ENCODE measurements around the gene LRBA. TPM values are rescaled to one million over a fixed set of nuclear protein-coding genes. Genes with fewer than 3 reads are reported as not detected.

Gene LRBA
- total and polyA plus RNA-seq, 4 donors: 11.8 to 149 (median 34.2) TPM

DNA sequence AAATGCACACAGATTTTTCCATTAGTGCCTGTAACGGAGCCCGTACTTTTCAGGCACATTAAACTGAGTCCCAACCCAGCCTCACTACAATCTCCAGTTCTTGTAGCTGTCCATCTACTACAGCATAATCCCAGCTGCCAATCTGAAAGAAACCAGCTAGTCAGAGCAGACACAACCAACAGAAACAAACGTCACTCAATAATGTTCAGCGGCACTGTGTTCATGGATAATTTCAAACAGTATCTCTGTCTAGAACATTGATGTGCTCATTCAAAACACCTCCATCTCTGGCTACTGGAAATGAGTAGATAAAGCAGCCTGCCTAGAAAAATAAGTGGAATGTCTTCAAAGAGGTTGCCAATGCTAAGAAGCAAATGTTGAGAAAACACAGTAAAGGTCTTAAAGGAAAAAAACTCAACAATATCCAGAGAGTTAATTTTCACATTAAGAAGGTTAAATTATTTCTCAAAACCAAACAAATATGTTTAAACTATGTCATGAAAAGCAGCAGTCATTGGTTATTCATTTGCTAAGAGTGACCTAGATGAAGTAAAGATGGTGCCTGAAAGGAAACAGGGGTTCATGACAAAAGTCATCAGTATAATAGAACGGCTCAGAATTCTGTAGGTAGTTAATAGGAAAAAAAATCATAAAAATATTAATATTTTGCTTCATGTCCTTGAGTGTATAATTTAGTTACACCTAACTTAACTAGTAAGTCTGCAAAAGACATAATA lies 678.2 kb downstream of the LRBA start:
- H3K36me3 ChIP-seq (ENCODE audit: control insufficient read depth in 4 of 4, insufficient read depth in 4 of 4, low read length in 4 of 4): no peaks in the 10 kb centered on the region
- peaks cover 0 to 10% (median 0%) of the 10 kb centered on the region in 5 donors for H3K4me1 ChIP-seq (ENCODE audit: control insufficient read depth in 5 of 5, insufficient read depth in 5 of 5, low read length in 5 of 5)
- no peaks in the 10 kb centered on the region for H3K27me3 ChIP-seq (ENCODE audit: control insufficient read depth in 3 of 3, insufficient read depth in 3 of 3, low read length in 2 of 3)
- TF ChIP-seq, protein P1, sequence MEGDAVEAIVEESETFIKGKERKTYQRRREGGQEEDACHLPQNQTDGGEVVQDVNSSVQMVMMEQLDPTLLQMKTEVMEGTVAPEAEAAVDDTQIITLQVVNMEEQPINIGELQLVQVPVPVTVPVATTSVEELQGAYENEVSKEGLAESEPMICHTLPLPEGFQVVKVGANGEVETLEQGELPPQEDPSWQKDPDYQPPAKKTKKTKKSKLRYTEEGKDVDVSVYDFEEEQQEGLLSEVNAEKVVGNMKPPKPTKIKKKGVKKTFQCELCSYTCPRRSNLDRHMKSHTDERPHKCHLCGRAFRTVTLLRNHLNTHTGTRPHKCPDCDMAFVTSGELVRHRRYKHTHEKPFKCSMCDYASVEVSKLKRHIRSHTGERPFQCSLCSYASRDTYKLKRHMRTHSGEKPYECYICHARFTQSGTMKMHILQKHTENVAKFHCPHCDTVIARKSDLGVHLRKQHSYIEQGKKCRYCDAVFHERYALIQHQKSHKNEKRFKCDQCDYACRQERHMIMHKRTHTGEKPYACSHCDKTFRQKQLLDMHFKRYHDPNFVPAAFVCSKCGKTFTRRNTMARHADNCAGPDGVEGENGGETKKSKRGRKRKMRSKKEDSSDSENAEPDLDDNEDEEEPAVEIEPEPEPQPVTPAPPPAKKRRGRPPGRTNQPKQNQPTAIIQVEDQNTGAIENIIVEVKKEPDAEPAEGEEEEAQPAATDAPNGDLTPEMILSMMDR (IDR thresholded peaks at IDR 0.05; ENCODE audit: control extremely low read depth, extremely low read depth): no peak
- H3K9ac ChIP-seq (ENCODE audit: insufficient read depth in 1 of 2, low read length in 2 of 2): no peak overlapping the region
- H3K4me3 ChIP-seq: no peak overlapping the region
- WGBS, 2 donors: 87 to 88% methylated on average over 5 of the region's 5 CpGs
- DNase-seq (no peak), ATAC-seq (ENCODE audit: insufficient read depth, low FRiP score) (no peak)
- H3K27ac ChIP-seq (ENCODE audit: low read depth in 1 of 2, low read length in 1 of 2): no peak overlapping the region
- no peaks in the 10 kb centered on the region for H3K9me3 ChIP-seq (ENCODE audit: control insufficient read depth in 4 of 4, insufficient read depth in 3 of 4, low read length in 3 of 4)

DNA sequence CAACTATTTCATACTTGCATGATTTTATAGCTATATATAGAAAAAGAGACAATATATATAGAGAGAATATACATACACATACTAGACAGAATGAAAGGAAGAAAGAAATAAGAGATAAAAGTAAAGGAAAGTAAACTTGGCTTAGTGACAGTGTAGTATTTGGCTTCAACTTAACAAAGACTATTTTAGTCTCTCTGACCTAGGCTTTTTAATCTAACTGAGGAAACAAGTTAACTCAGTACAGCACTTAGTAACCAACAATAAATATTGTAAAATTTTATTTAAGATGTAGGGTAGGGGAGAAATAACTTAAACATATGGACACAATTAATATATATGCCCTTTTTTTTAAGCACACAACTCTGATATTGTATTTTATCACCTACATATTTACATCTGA lies 682.1 kb downstream of the LRBA start:
- DNase-seq: no peak
- TF ChIP-seq, protein P1 (IDR thresholded peaks at IDR 0.05; ENCODE audit: control extremely low read depth, extremely low read depth): no peak
- no peak overlapping the region for H3K9ac ChIP-seq (ENCODE audit: insufficient read depth in 1 of 2, low read length in 2 of 2)
- no peaks in the 10 kb centered on the region for H3K9me3 ChIP-seq (ENCODE audit: control insufficient read depth in 4 of 4, insufficient read depth in 3 of 4, low read length in 3 of 4)
- H3K36me3 ChIP-seq (ENCODE audit: control insufficient read depth in 4 of 4, insufficient read depth in 4 of 4, low read length in 4 of 4): no peaks in the 10 kb centered on the region
- H3K27me3 ChIP-seq (ENCODE audit: control insufficient read depth in 3 of 3, insufficient read depth in 3 of 3, low read length in 2 of 3): no peaks in the 10 kb centered on the region
- no peak overlapping the region for H3K27ac ChIP-seq (ENCODE audit: low read depth in 1 of 2, low read length in 1 of 2)
- H3K4me1 ChIP-seq (ENCODE audit: control insufficient read depth in 5 of 5, insufficient read depth in 5 of 5, low read length in 5 of 5): peaks cover 0 to 5% (median 0%) of the 10 kb centered on the region in 5 donors
- no peak for ATAC-seq (ENCODE audit: insufficient read depth, low FRiP score)
- H3K4me3 ChIP-seq: no peak overlapping the region

DNA sequence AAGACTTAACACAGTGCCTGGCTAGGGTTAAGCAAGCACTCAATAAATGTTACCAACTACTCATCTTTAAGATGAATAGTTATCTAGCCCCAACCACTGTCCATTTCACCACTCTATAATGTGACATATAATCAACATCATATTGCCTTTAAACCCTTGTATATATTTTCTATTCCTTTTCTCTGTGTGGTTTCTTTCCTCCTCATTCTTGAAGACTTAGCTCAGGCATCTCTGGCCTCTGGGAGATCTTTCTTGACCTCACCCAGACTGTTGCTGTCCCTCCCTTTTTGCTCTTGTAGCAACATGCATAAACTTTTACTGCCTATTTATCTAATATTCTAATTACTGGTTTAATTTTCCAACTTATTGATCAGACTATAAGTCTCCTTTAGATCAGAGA lies 683.0 kb downstream of the LRBA start:
- Histone ChIP-seq H3K9ac (ENCODE audit: insufficient read depth in 1 of 2, low read length in 2 of 2) (no peak overlapping the region), H3K4me1 (ENCODE audit: control insufficient read depth in 5 of 5, insufficient read depth in 5 of 5, low read length in 5 of 5) (no peaks in the 10 kb centered on the region), H3K36me3 (ENCODE audit: control insufficient read depth in 4 of 4, insufficient read depth in 4 of 4, low read length in 4 of 4) (no peaks in the 10 kb centered on the region), H3K27me3 (ENCODE audit: control insufficient read depth in 3 of 3, insufficient read depth in 3 of 3, low read length in 2 of 3) (no peaks in the 10 kb centered on the region), H3K4me3 (no peak overlapping the region), H3K9me3 (ENCODE audit: control insufficient read depth in 4 of 4, insufficient read depth in 3 of 4, low read length in 3 of 4) (no peaks in the 10 kb centered on the region), H3K27ac (ENCODE audit: low read depth in 1 of 2, low read length in 1 of 2) (no peak overlapping the region)
- DNase-seq (no peak), ATAC-seq (ENCODE audit: insufficient read depth, low FRiP score) (no peak)
- TF ChIP-seq, protein P1 (IDR thresholded peaks at IDR 0.05; ENCODE audit: control extremely low read depth, extremely low read depth): no peak

DNA sequence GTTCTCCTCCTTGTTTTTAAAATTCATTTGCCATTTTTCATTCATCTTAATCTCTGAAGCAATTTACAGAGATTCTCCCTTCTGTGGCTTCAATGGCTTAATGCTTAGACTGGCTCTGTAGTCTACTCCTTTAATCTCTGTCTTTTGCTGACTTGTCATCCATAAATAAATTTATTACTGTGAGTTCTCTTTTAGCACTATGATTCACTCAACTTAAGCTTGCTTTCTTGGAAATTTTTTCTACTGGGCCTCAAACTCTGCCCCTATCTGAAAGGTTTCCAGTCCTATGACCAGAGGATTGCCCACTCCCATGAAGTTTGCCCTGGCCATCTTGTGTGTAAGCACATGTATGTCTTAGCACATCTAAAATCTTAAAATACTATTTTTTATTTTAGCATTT lies 685.7 kb downstream of the LRBA start:
- H3K36me3 ChIP-seq (ENCODE audit: control insufficient read depth in 4 of 4, insufficient read depth in 4 of 4, low read length in 4 of 4): no peaks in the 10 kb centered on the region
- TF ChIP-seq, protein P1 (IDR thresholded peaks at IDR 0.05; ENCODE audit: control extremely low read depth, extremely low read depth): no peak
- H3K4me1 ChIP-seq (ENCODE audit: control insufficient read depth in 5 of 5, insufficient read depth in 5 of 5, low read length in 5 of 5): no peaks in the 10 kb centered on the region
- ATAC-seq (ENCODE audit: insufficient read depth, low FRiP score): no peak
- H3K9me3 ChIP-seq (ENCODE audit: control insufficient read depth in 4 of 4, insufficient read depth in 3 of 4, low read length in 3 of 4): no peaks in the 10 kb centered on the region
- no peak for DNase-seq
- no peak overlapping the region for H3K4me3 ChIP-seq
- no peaks in the 10 kb centered on the region for H3K27me3 ChIP-seq (ENCODE audit: control insufficient read depth in 3 of 3, insufficient read depth in 3 of 3, low read length in 2 of 3)
- no peak overlapping the region for H3K27ac ChIP-seq (ENCODE audit: low read depth in 1 of 2, low read length in 1 of 2)
- no peak overlapping the region for H3K9ac ChIP-seq (ENCODE audit: insufficient read depth in 1 of 2, low read length in 2 of 2)
